HCEC 1CT (cell line): ENCODE measurements around the gene TPP1.

ENCODE experiments used
- DNase-seq: peaks from one replicate; pipeline ENCODE4 v3.0.0-alpha.2; 2017

The TPP1 gene

GRCh38 chr11:6609502-6610015, 9.7 kb downstream of the TPP1 start:
- no peak for DNase-seq

- DNase-seq, result peak; percentile 45
These were observed 10.3 kb downstream of the TPP1 start for GRCh38 chr11:6608726-6609501.

GRCh38 chr11:6608011-6608410, 11.2 kb downstream of the TPP1 start:
- no peak for DNase-seq

GRCh38 chr11:6607190-6607795, 11.9 kb downstream of the TPP1 start:
- no peak for DNase-seq

GRCh38 chr11:6606471-6607189, 12.6 kb downstream of the TPP1 start:
- peak; percentile 98 for DNase-seq

- DNase-seq, result no peak
These were observed 14.4 kb downstream of the TPP1 start for GRCh38 chr11:6604790-6605189.

- peak; percentile 51 for DNase-seq
These were observed 15.1 kb downstream of the TPP1 start for GRCh38 chr11:6604081-6604626.

- DNase-seq, result peak; percentile 92
These were observed 15.7 kb downstream of the TPP1 start, which contains the start of the genes ILK and RRP8 for GRCh38 chr11:6603287-6604080. Gene ILK (plus strand): TSS chr11:6603774. CDS start chr11:6604272, 498 bp downstream. Gene RRP8 (minus strand): TSS chr11:6603616. CDS start chr11:6603502, 114 bp downstream.

GRCh38 chr11:6602096-6602940, 16.9 kb downstream of the TPP1 start:
- DNase-seq, result no peak

- no peak for DNase-seq
These were observed 18.2 kb downstream of the TPP1 start for GRCh38 chr11:6601041-6601461.

- DNase-seq, result no peak
These were observed 19.3 kb downstream of the TPP1 start for GRCh38 chr11:6599881-6600390.

GRCh38 chr11:6599449-6599848, 19.8 kb downstream of the TPP1 start:
- no peak for DNase-seq

GRCh38 chr11:6598555-6598954, 20.7 kb downstream of the TPP1 start:
- DNase-seq, result no peak

GRCh38 chr11:6596239-6596877, 22.9 kb downstream of the TPP1 start:
- no peak for DNase-seq

- DNase-seq, result no peak
These were observed 25.0 kb downstream of the TPP1 start for GRCh38 chr11:6594142-6594768.

- DNase-seq, result no peak
These were observed 31.2 kb downstream of the TPP1 start for GRCh38 chr11:6588018-6588417.

GRCh38 chr11:6587360-6587953, 31.8 kb downstream of the TPP1 start:
- DNase-seq, result no peak

GRCh38 chr11:6586434-6587359, 32.5 kb downstream of the TPP1 start:
- DNase-seq, result no peak
